Endodermal cell (in vitro differentiated cells): ENCODE measurements around the gene MED22. TPM values are rescaled to one million over a fixed set of nuclear protein-coding genes. Genes with fewer than 3 reads are reported as not detected.

Experiments used
- DNase-seq: peaks from one replicate; pipeline ENCODE4 v3.0.0-alpha.2; 2017
- H3K27ac ChIP-seq: 2 replicates; pipeline ENCODE4 v1.5.1; 2013; ENCODE audit warnings: mild to moderate bottlenecking, low read depth, low read length, moderate library complexity
- H3K27me3 ChIP-seq: 2 replicates; pipeline ENCODE4 v1.6.1; 2013; ENCODE audit warnings: mild to moderate bottlenecking, low read length, moderate library complexity; ENCODE audit not compliant: insufficient read depth, control insufficient read depth, poor library complexity, severe bottlenecking
- H3K36me3 ChIP-seq: 2 replicates; pipeline ENCODE4 v1.7.0; 2013; ENCODE audit warnings: mild to moderate bottlenecking, low read length, moderate library complexity; ENCODE audit not compliant: control insufficient read depth, insufficient read depth
- H3K4me1 ChIP-seq: one replicate; pipeline ENCODE4 v1.7.0; 2013; ENCODE audit warnings: low read length; ENCODE audit not compliant: control insufficient read depth, insufficient read depth
- H3K4me3 ChIP-seq: 2 replicates; pipeline ENCODE4 v1.5.1; 2013; ENCODE audit warnings: mild to moderate bottlenecking, low read length, moderate library complexity
- H3K9ac ChIP-seq: 2 replicates; pipeline ENCODE4 v1.6.1; 2013; ENCODE audit warnings: mild to moderate bottlenecking, low read length, moderate library complexity; ENCODE audit not compliant: poor library complexity, severe bottlenecking; ENCODE audit errors: extremely low read depth
- H3K9me3 ChIP-seq: 2 replicates; pipeline ENCODE4 v1.6.1; 2013; ENCODE audit warnings: mild to moderate bottlenecking, low read length, moderate library complexity; ENCODE audit not compliant: control insufficient read depth
- H3K27ac Mint-ChIP-seq: 2 replicates; pipeline ENCODE4 v1.8.0; 2020; ENCODE audit warnings: mixed read lengths
- H3K27me3 Mint-ChIP-seq: 2 replicates; pipeline ENCODE4 v1.8.0; 2021; ENCODE audit warnings: mild to moderate bottlenecking, mixed read lengths; ENCODE audit not compliant: insufficient read depth
- H3K36me3 Mint-ChIP-seq: 2 replicates; pipeline ENCODE4 v1.8.0; 2020; ENCODE audit warnings: low read depth, mixed read lengths
- H3K4me1 Mint-ChIP-seq: 2 replicates; pipeline ENCODE4 v1.8.0; 2020; ENCODE audit warnings: mixed read lengths
- H3K4me3 Mint-ChIP-seq: 2 replicates; pipeline ENCODE4 v1.8.0; 2020; ENCODE audit warnings: mild to moderate bottlenecking, moderate library complexity, mixed read lengths
- H3K9me3 Mint-ChIP-seq: 2 replicates; pipeline ENCODE4 v1.8.0; 2020; ENCODE audit warnings: mild to moderate bottlenecking, mixed read lengths
- CTCF ChIP-seq: fragments of 200-600 bp; sonication (generic); conservative IDR thresholded peaks from 2 replicates; pipeline ENCODE4 v1.5.0; 2021; ENCODE audit warnings: antibody characterized with exemption, mild to moderate bottlenecking
- WGBS, 2 experiments: methylation state at CpG; one replicate each; pipeline versions ENCODE4 v1.1.5 to v1.1.7; 2013; ENCODE audit warnings: missing lambda C conversion rate in 2 of 2, mixed read lengths in 1 of 2; ENCODE audit not compliant: insufficient coverage in 1 of 2, insufficient read length in 1 of 2; 5-methylcytosine and 5-hydroxymethylcytosine counted together
- total RNA-seq, 2 donors: library from RNA; stranded (reverse); fragmentation: NEBNext Ultra II Directional in 1 of 2; extraction: Animal tissue kit (Norgen Biotek cat#: 25700) in 1 of 2; gene quantifications; 2 replicates in 1 of 2; 3 replicates in 1 of 2; pipeline ENCODE4 v1.2.1, GENCODE V29; 2021

The MED22 gene
- total RNA-seq, 2 donors from 2014 or later, result 54.6 to 57.3 TPM

GRCh38 chr9:133351908-133352634 lies 4.1 kb upstream of the MED22 start:
- Histone ChIP-seq H3K27me3 (no peaks in the 10 kb centered on the region), H3K36me3 (peaks cover 49% of the 10 kb centered on the region), H3K4me3 (no peak overlapping the region), H3K27ac (no peak overlapping the region), H3K9ac (no peak overlapping the region), H3K4me1 (no peaks in the 10 kb centered on the region), H3K9me3 (no peaks in the 10 kb centered on the region)
- H3K4me1 Mint-ChIP-seq, result peaks cover 17% of the 10 kb centered on the region
- H3K27ac Mint-ChIP-seq, result peak overlapping the region; percentile 75
- no peak overlapping the region for H3K4me3 Mint-ChIP-seq
- peak; percentile 85 for TF ChIP-seq CTCF
- peaks cover 54% of the 10 kb centered on the region for H3K36me3 Mint-ChIP-seq
- DNase-seq, result peak; percentile 93
- no peaks in the 10 kb centered on the region for H3K27me3 Mint-ChIP-seq
- 89 to 92% methylated on average over 11 to 14 of the region's 14 CpGs for WGBS, 2 experiments
- no peaks in the 10 kb centered on the region for H3K9me3 Mint-ChIP-seq

- no peak for DNase-seq
- peak overlapping the region; percentile 75 for H3K27ac Mint-ChIP-seq
- H3K27ac ChIP-seq, result no peak overlapping the region
- no peak overlapping the region for H3K4me3 ChIP-seq
- H3K27me3 Mint-ChIP-seq, result no peaks in the 10 kb centered on the region
- H3K9ac ChIP-seq, result no peak overlapping the region
- no peaks in the 10 kb centered on the region for H3K27me3 ChIP-seq
- no peak for TF ChIP-seq CTCF
- H3K36me3 ChIP-seq, result peaks cover 49% of the 10 kb centered on the region
- no peaks in the 10 kb centered on the region for H3K9me3 Mint-ChIP-seq
- 94 to 100% methylated on average over 1 to 3 of the region's 3 CpGs for WGBS, 2 experiments
- H3K4me1 ChIP-seq, result no peaks in the 10 kb centered on the region
- H3K36me3 Mint-ChIP-seq, result peaks cover 57% of the 10 kb centered on the region
- H3K4me3 Mint-ChIP-seq, result no peak overlapping the region
- H3K4me1 Mint-ChIP-seq, result peaks cover 22% of the 10 kb centered on the region
- H3K9me3 ChIP-seq, result no peaks in the 10 kb centered on the region
These were observed 3.6 kb upstream of the MED22 start for GRCh38 chr9:133351526-133351907.

- Histone ChIP-seq H3K36me3 (peaks cover 61% of the 10 kb centered on the region), H3K4me3 (peak overlapping the region; percentile 83), H3K4me1 (no peaks in the 10 kb centered on the region), H3K27ac (no peak overlapping the region), H3K9me3 (no peaks in the 10 kb centered on the region), H3K9ac (no peak overlapping the region), H3K27me3 (no peaks in the 10 kb centered on the region)
- H3K4me3 Mint-ChIP-seq, result peak overlapping the region; percentile 98
- no peak for DNase-seq
- WGBS, 2 experiments, result 88 to 90% methylated on average over 15 of the region's 15 CpGs
- peaks cover 24% of the 10 kb centered on the region for H3K4me1 Mint-ChIP-seq
- H3K27ac Mint-ChIP-seq, result peak overlapping the region; percentile 99
- no peaks in the 10 kb centered on the region for H3K27me3 Mint-ChIP-seq
- no peaks in the 10 kb centered on the region for H3K9me3 Mint-ChIP-seq
- peaks cover 70% of the 10 kb centered on the region for H3K36me3 Mint-ChIP-seq
- no peak for TF ChIP-seq CTCF
These were observed 2.2 kb upstream of the MED22 start for GRCh38 chr9:133349965-133350616.
